ENCODE results near the gene PGBD5. TPM values are rescaled to one million over a fixed set of nuclear protein-coding genes. Genes with fewer than 3 reads are reported as not detected.
A peak's percentile ranks its signal among the peaks of the same experiment; 100 is the strongest.

Gene PGBD5
- total RNA-seq, 4 donors from 2014 or later: 1.0 to 4.5 (median 1.9) TPM

GRCh38 chr1:230351514-230351913 lies 74.6 kb downstream of the PGBD5 start:
- H3K4me1 ChIP-seq: peaks cover 10 to 17% of the 10 kb centered on the region in 2 donors
- intact Hi-C loops (cut with DNase I; ENCODE audit: low total_unique reads): no loop called here
- in situ Hi-C loops (cut with MboI; ENCODE audit: low sequenced_read_pairs in 4 of 4): no loop called here
- no peaks in the 10 kb centered on the region for H3K36me3 ChIP-seq
- H3K27ac ChIP-seq: no peak overlapping the region
- ATAC-seq (no peak), DNase-seq (no peak)
- no peak overlapping the region for H3K4me3 ChIP-seq
- H3K9me3 ChIP-seq: no peaks in the 10 kb centered on the region
- H3K27me3 ChIP-seq: no peaks in the 10 kb centered on the region
- TF ChIP-seq POLR2A (IDR thresholded peaks at IDR 0.05) (no peak), CTCF (IDR thresholded peaks at IDR 0.05 in 4 of 5, conservative IDR thresholded peaks at IDR 0.05 in 1 of 5) (no peak)

- H3K4me3 ChIP-seq: no peak overlapping the region
- DNase-seq (peak; percentile 76 to 84), ATAC-seq (peak; percentile 95 to 97)
- H3K36me3 ChIP-seq: no peaks in the 10 kb centered on the region
- TF ChIP-seq POLR2A (IDR thresholded peaks at IDR 0.05): no peak
- TF ChIP-seq CTCF (IDR thresholded peaks at IDR 0.05 in 4 of 5, conservative IDR thresholded peaks at IDR 0.05 in 1 of 5): peak in 2 of 5 experiments; percentile 16 to 18
- in situ Hi-C loops (cut with MboI; ENCODE audit: low sequenced_read_pairs in 4 of 4) (no loop called here), intact Hi-C loops (cut with DNase I; ENCODE audit: low total_unique reads) (loop anchor here (1.0 kb wide), 1 partner anchor 76 kb away; the partner anchor contains the start of gene PGBD5)
- H3K4me1 ChIP-seq: peaks cover 10 to 17% of the 10 kb centered on the region in 2 donors
- H3K27me3 ChIP-seq: no peaks in the 10 kb centered on the region
- H3K27ac ChIP-seq: peak overlapping the region; percentile 5 to 74 (median 46)
- H3K9me3 ChIP-seq: no peaks in the 10 kb centered on the region
Observed at GRCh38 chr1:230350208-230350921, 75.8 kb downstream of the PGBD5 start.

GRCh38 chr1:230349020-230349393 lies 77.1 kb downstream of the PGBD5 start:
- no peak for DNase-seq
- Histone ChIP-seq H3K27ac (peak overlapping the region in 3 of 4 donors; percentile 24 to 62 (median 54)), H3K36me3 (no peaks in the 10 kb centered on the region), H3K27me3 (no peaks in the 10 kb centered on the region), H3K4me1 (peaks cover 10 to 17% of the 10 kb centered on the region in 2 donors), H3K9me3 (no peaks in the 10 kb centered on the region), H3K4me3 (no peak overlapping the region)
- in situ Hi-C loops (cut with MboI; ENCODE audit: low sequenced_read_pairs in 4 of 4) (no loop called here), intact Hi-C loops (cut with DNase I; ENCODE audit: low total_unique reads) (no loop called here)
- TF ChIP-seq CTCF (IDR thresholded peaks at IDR 0.05 in 4 of 5, conservative IDR thresholded peaks at IDR 0.05 in 1 of 5) (no peak), POLR2A (IDR thresholded peaks at IDR 0.05) (no peak)
- ATAC-seq: no peak

- intact Hi-C loops (cut with DNase I; ENCODE audit: low total_unique reads) (no loop called here), in situ Hi-C loops (cut with MboI; ENCODE audit: low sequenced_read_pairs in 4 of 4) (no loop called here)
- TF ChIP-seq POLR2A (IDR thresholded peaks at IDR 0.05): no peak
- no peak for TF ChIP-seq CTCF (IDR thresholded peaks at IDR 0.05 in 4 of 5, conservative IDR thresholded peaks at IDR 0.05 in 1 of 5)
- no peaks in the 10 kb centered on the region for H3K9me3 ChIP-seq
- ATAC-seq: no peak
- H3K27ac ChIP-seq: peak overlapping the region in 3 of 4 donors; percentile 25 to 62 (median 54)
- no peaks in the 10 kb centered on the region for H3K36me3 ChIP-seq
- H3K4me1 ChIP-seq: peaks cover 10 to 17% of the 10 kb centered on the region in 2 donors
- no peak for DNase-seq
- H3K4me3 ChIP-seq: no peak overlapping the region
- H3K27me3 ChIP-seq: no peaks in the 10 kb centered on the region
Observed at GRCh38 chr1:230348386-230349019, 77.6 kb downstream of the PGBD5 start.
